PC-3 (cell line): ENCODE results near the gene CDK14. TPM values are rescaled to one million over a fixed set of nuclear protein-coding genes. Genes with fewer than 3 reads are reported as not detected.

Source experiments
- ATAC-seq: fragments of 200-7000 bp; cut with Tn5 transposase; 2 replicates; pipeline ENCODE4 v1.9.1; 2020; ENCODE audit warnings: mild to moderate bottlenecking, moderate library complexity
- BruUV-seq: library from RNA; stranded (reverse); fragments of 400-500 nt; replicated peaks from 2 replicates; lab custom pipeline; 2021; lab: Mats Ljungman, UMichigan
- CTCF ChIA-PET: fragments of 300-600 bp; sonication (Branson Sonifier 250); formaldehyde crosslinking; loops from one replicate; lab custom pipeline; 2022; ENCODE audit warnings: antibody characterized with exemption; lab: Charles Lee
- POLR2A ChIA-PET: fragments of 300-600 bp; sonication (Branson Sonifier 250); formaldehyde crosslinking; loops from one replicate; lab custom pipeline; 2022; ENCODE audit warnings: antibody characterized with exemption; ENCODE audit not compliant: unreplicated experiment; lab: Charles Lee
- DNase-seq: peaks from one replicate; pipeline ENCODE4 v3.0.0-alpha.2; 2015
- H2AFZ ChIP-seq: fragments of 300-600 bp; sonication (generic); 2 replicates; pipeline ENCODE4 v1.6.0; 2016; ENCODE audit warnings: antibody characterized with exemption, low read length
- H3F3A ChIP-seq: fragments of 300-600 bp; sonication (generic); one replicate; pipeline ENCODE4 v1.6.0; 2017; ENCODE audit warnings: antibody characterized with exemption, low read length, control low read depth, mild to moderate bottlenecking; ENCODE audit not compliant: unreplicated experiment
- H3K27ac ChIP-seq: fragments of 300-600 bp; sonication (generic); 2 replicates; pipeline ENCODE4 v1.5.1; 2016; ENCODE audit warnings: mild to moderate bottlenecking, low read length
- H3K27me3 ChIP-seq: fragments of 300-600 bp; sonication (generic); 2 replicates; pipeline ENCODE4 v1.6.1; 2016; ENCODE audit warnings: low read length, mixed read lengths
- H3K36me3 ChIP-seq: fragments of 300-600 bp; sonication (generic); 2 replicates; pipeline ENCODE4 v1.6.1; 2016; ENCODE audit warnings: low read depth, mixed run types, low read length, mixed read lengths
- H3K4me1 ChIP-seq: fragments of 300-600 bp; sonication (generic); 2 replicates; pipeline ENCODE4 v1.5.1; 2016; ENCODE audit warnings: low read length; ENCODE audit not compliant: insufficient read depth
- H3K4me2 ChIP-seq: fragments of 300-600 bp; sonication (generic); 2 replicates; pipeline ENCODE4 v1.6.0; 2016; ENCODE audit warnings: low read length
- H3K4me3 ChIP-seq: fragments of 300-600 bp; sonication (generic); 2 replicates; pipeline ENCODE4 v1.5.1; 2016; ENCODE audit warnings: mild to moderate bottlenecking, low read length, mixed read lengths
- H3K79me2 ChIP-seq: fragments of 300-600 bp; sonication (generic); 2 replicates; pipeline ENCODE4 v1.6.1; 2017; ENCODE audit warnings: low read length, mixed read lengths
- H3K9ac ChIP-seq: fragments of 300-600 bp; sonication (generic); 2 replicates; pipeline ENCODE4 v1.6.0; 2016; ENCODE audit warnings: mild to moderate bottlenecking, low read length
- H3K9me2 ChIP-seq: fragments of 300-600 bp; sonication (generic); replicated peaks from 2 replicates; pipeline ENCODE4 v1.6.1; 2016; ENCODE audit warnings: mixed run types, low read length, mixed read lengths
- H3K9me3 ChIP-seq: fragments of 300-600 bp; sonication (generic); 2 replicates; pipeline ENCODE4 v1.6.1; 2016; ENCODE audit warnings: low read length, mixed read lengths
- H4K20me1 ChIP-seq: fragments of 300-600 bp; sonication (generic); 2 replicates; pipeline ENCODE4 v1.6.1; 2016; ENCODE audit warnings: low read length, mixed read lengths
- EZH2 ChIP-seq: fragments of 300-600 bp; sonication (generic); IDR thresholded peaks from one replicate; pipeline ENCODE4 v1.6.1; 2017; ENCODE audit warnings: antibody characterized with exemption, mild to moderate bottlenecking, low read length; ENCODE audit not compliant: unreplicated experiment
- EZH2phosphoT487 ChIP-seq: fragments of 300-600 bp; sonication (generic); IDR thresholded peaks from 2 replicates; pipeline ENCODE4 v1.6.1; 2018; ENCODE audit warnings: mild to moderate bottlenecking, antibody characterized with exemption, low read length, borderline replicate concordance
- intact Hi-C: fragments of 100-400 bp; cut with micrococcal nuclease; formaldehyde crosslinking; loops from 2 replicates; pipeline ENCODE4 v1.9.0; 2023
- total RNA-seq: library from RNA; depleted of rRNA; stranded (reverse); fragments of >200 nt; gene quantifications from 2 replicates; pipeline ENCODE4 v1.2.3, GENCODE V29; 2014
- TF ChIP-seq, protein P1 (sequence below): fragments of 300-600 bp; sonication (generic); conservative IDR thresholded peaks from 2 replicates; pipeline ENCODE4 v1.5.1; 2017; ENCODE audit warnings: antibody characterized with exemption, low read depth, mild to moderate bottlenecking, low read length

The CDK14 gene
- total RNA-seq, 1 experiment from 2014 or later, result 8.2 TPM

DNA sequence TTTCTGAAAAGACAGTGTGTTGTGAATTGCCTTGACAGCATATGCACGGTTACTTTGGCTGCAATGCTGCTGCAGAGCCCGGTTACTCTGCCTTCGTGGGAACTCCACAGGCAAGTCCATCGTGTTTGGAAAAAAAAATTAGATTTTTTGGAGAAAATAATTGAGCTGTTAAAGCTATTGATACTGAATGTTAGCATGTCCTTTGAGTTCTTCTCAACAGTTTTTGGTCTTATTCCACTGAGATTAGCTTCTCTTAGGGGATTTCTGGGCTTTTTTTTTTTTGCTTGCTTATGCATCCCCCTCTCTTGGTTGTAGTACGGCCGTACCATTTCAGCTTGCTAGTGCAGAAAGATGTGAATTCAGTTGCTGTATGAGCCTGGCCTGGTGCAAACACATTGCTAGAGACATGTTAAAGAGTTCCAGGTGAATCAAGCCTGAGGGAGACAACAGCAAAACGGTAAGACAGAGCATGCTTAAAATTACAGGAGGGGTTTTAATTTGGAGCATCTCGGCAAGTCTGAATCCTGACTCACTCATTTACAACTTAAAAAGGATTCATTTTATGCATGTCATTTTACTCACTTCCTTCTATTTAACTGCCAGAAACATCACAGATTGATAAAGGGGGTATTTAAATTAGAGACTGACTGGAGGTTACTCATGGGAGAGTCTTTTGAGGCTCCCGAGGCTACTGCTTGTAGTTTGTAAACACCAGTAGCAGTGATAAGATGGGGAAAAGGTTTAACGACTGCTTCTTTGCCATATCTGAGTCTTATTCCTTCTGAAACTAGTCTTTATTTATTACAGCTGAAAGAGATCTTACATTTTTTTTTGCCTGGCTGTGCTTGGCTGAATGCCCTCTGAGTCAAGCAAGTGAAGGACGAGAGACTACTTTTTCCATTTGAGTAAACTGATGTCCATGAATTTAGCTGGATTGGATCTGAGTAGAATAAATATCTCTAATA, 113.7 kb downstream of the CDK14 start:
- H3K79me2 ChIP-seq, result no peaks in the 10 kb centered on the region
- H2AFZ ChIP-seq, result peak overlapping the region; percentile 20; the same call in 1 of the 2 replicates

GRCh38 chr7:90710466-90710850, 114.3 kb downstream of the CDK14 start:
- H3K9ac ChIP-seq, result no peak overlapping the region
- no peak for DNase-seq
- no peak overlapping the region for H3K4me3 ChIP-seq
- ATAC-seq, result no peak
- no peaks in the 10 kb centered on the region for H3K9me3 ChIP-seq
- TF ChIP-seq EZH2phosphoT487 (no peak), EZH2 (no peak)
- TF ChIP-seq, protein P1, sequence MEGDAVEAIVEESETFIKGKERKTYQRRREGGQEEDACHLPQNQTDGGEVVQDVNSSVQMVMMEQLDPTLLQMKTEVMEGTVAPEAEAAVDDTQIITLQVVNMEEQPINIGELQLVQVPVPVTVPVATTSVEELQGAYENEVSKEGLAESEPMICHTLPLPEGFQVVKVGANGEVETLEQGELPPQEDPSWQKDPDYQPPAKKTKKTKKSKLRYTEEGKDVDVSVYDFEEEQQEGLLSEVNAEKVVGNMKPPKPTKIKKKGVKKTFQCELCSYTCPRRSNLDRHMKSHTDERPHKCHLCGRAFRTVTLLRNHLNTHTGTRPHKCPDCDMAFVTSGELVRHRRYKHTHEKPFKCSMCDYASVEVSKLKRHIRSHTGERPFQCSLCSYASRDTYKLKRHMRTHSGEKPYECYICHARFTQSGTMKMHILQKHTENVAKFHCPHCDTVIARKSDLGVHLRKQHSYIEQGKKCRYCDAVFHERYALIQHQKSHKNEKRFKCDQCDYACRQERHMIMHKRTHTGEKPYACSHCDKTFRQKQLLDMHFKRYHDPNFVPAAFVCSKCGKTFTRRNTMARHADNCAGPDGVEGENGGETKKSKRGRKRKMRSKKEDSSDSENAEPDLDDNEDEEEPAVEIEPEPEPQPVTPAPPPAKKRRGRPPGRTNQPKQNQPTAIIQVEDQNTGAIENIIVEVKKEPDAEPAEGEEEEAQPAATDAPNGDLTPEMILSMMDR, result no peak
- H3K4me2 ChIP-seq, result peak overlapping the region; percentile 37
- no peaks in the 10 kb centered on the region for H3F3A ChIP-seq
- ChIA-PET CTCF (interaction anchor here (0.6 kb wide), 1 partner anchor 15 kb away, joined by 3 read pairs; no protein-coding TSS in a partner anchor), POLR2A (no interaction called here)
- no peaks in the 10 kb centered on the region for H4K20me1 ChIP-seq
- H3K79me2 ChIP-seq, result no peaks in the 10 kb centered on the region
- no peaks in the 10 kb centered on the region for H3K9me2 ChIP-seq
- H3K27ac ChIP-seq, result no peak overlapping the region
- H2AFZ ChIP-seq, result no peak overlapping the region
- H3K27me3 ChIP-seq, result no peaks in the 10 kb centered on the region
- intact Hi-C loops, result no loop called here
- H3K4me1 ChIP-seq, result peaks cover 18% of the 10 kb centered on the region
- H3K36me3 ChIP-seq, result no peaks in the 10 kb centered on the region
- BruUV-seq, result no TSS peak

More for the DNA sequence above, 113.7 kb downstream of the CDK14 start:
- TF ChIP-seq, protein P1, result no peak
- no peak for TF ChIP-seq EZH2phosphoT487
- TF ChIP-seq EZH2, result no peak
- Histone ChIP-seq H3K4me1 (peaks cover 18% of the 10 kb centered on the region), H3K4me3 (no peak overlapping the region), H3K36me3 (no peaks in the 10 kb centered on the region), H3K9me3 (no peaks in the 10 kb centered on the region), H3K27me3 (no peaks in the 10 kb centered on the region), H3K9ac (no peak overlapping the region), H3K9me2 (no peaks in the 10 kb centered on the region), H3F3A (no peaks in the 10 kb centered on the region), H3K4me2 (peak overlapping the region; percentile 37), H3K27ac (no peak overlapping the region), H4K20me1 (no peaks in the 10 kb centered on the region)
- CTCF ChIA-PET, result interaction anchor here (0.6 kb wide), 2 partner anchors 16 to 255 kb away, joined by 3 to 4 read pairs; no protein-coding TSS in a partner anchor
- peak; percentile 28 for DNase-seq
- POLR2A ChIA-PET, result interaction anchor here (0.6 kb wide), 1 partner anchor 31 kb away, joined by 4 read pairs; no protein-coding TSS in a partner anchor
- intact Hi-C loops, result loop anchor here (5.0 kb wide), 1 partner anchor 118 kb away; no protein-coding TSS in a partner anchor
- peak; percentile 76 for ATAC-seq
- BruUV-seq, result no TSS peak
